CD4-positive, alpha-beta T cell (primary cell): ENCODE measurements around the gene TIMM44. TPM values are rescaled to one million over a fixed set of nuclear protein-coding genes. Genes with fewer than 3 reads are reported as not detected.

Experiments
- ATAC-seq: fragments of 200-7000 bp; cut with Tn5 transposase; one replicate; pipeline ENCODE4 v1.10.0; 2022; ENCODE audit warnings: mild to moderate bottlenecking; ENCODE audit not compliant: poor library complexity
- CTCF ChIA-PET: fragments of 350-600 bp; sonication (Branson Sonifier 250); formaldehyde crosslinking; loops from one replicate; lab custom pipeline; 2021; ENCODE audit warnings: antibody characterized with exemption, inconsistent platforms; lab: Charles Lee
- POLR2A ChIA-PET: fragments of 350-600 bp; sonication (Branson Sonifier 250); formaldehyde crosslinking; loops from one replicate; lab custom pipeline; 2021; ENCODE audit warnings: antibody characterized with exemption, inconsistent platforms; lab: Charles Lee
- DNase-seq, 14 experiments: peaks; one replicate each; pipeline ENCODE4 v3.0.0-alpha.2; 2013 to 2020; ENCODE audit warnings: mixed read lengths in 2 of 14
- H3K27ac ChIP-seq, 2 donors: one replicate each; pipeline versions ENCODE4 v1.5.1 to v1.7.0; 2013; ENCODE audit warnings: low read length in 2 of 2, low read depth in 1 of 2, mild to moderate bottlenecking in 1 of 2
- H3K27me3 ChIP-seq, 2 experiments: 1 replicate in 1 of 2; 2 replicates in 1 of 2; pipeline versions ENCODE4 v1.6.1 to v1.7.0; 2013; ENCODE audit warnings: low read length in 2 of 2, control low read depth in 1 of 2, mild to moderate bottlenecking in 1 of 2, moderate library complexity in 1 of 2; ENCODE audit not compliant: insufficient read depth in 2 of 2, control insufficient read depth in 1 of 2
- H3K36me3 ChIP-seq: one replicate; pipeline ENCODE4 v1.6.1; 2013; ENCODE audit warnings: low read length, control low read depth; ENCODE audit not compliant: insufficient read depth
- H3K4me1 ChIP-seq: one replicate; pipeline ENCODE4 v1.6.1; 2013; ENCODE audit warnings: low read length, control low read depth; ENCODE audit not compliant: insufficient read depth
- H3K4me3 ChIP-seq: one replicate; pipeline ENCODE4 v1.5.1; 2013; ENCODE audit warnings: mild to moderate bottlenecking, low read length, moderate library complexity
- H3K9me3 ChIP-seq, 2 experiments: 1 replicate in 1 of 2; 2 replicates in 1 of 2; pipeline versions ENCODE4 v1.6.1 to v1.7.0; 2013; ENCODE audit warnings: low read length in 2 of 2, mild to moderate bottlenecking in 2 of 2, control low read depth in 1 of 2, moderate library complexity in 1 of 2; ENCODE audit not compliant: control insufficient read depth in 1 of 2, insufficient read depth in 1 of 2
- H3K27ac Mint-ChIP-seq: one replicate; pipeline ENCODE4 v1.8.0; 2020; ENCODE audit warnings: mixed read lengths
- H3K27me3 Mint-ChIP-seq: one replicate; pipeline ENCODE4 v1.8.0; 2021; ENCODE audit warnings: mixed read lengths
- H3K36me3 Mint-ChIP-seq: one replicate; pipeline ENCODE4 v1.8.0; 2021; ENCODE audit warnings: low read depth, mixed read lengths
- H3K4me1 Mint-ChIP-seq: one replicate; pipeline ENCODE4 v1.8.0; 2021; ENCODE audit warnings: low read depth, mixed read lengths
- H3K4me3 Mint-ChIP-seq: one replicate; pipeline ENCODE4 v1.8.0; 2020; ENCODE audit warnings: mild to moderate bottlenecking, mixed read lengths
- H3K9me3 Mint-ChIP-seq: one replicate; pipeline ENCODE4 v1.8.0; 2020; ENCODE audit warnings: mixed read lengths
- intact Hi-C, 2 experiments: fragments of 100-400 bp; cut with DNase I in 1 of 2; cut with micrococcal nuclease in 1 of 2; formaldehyde crosslinking; loops; one replicate each; pipeline versions ENCODE4 v1.15.1 to v1.9.0; 2023 to 2025; cut with DNase I, micrococcal nuclease
- total RNA-seq, 174 experiments: library from RNA in 2 of 174; stranded (reverse) in 2 of 174; gene quantifications; one replicate each; pipeline ENCODE4 v1.2.3 and lab custom pipeline; 2021 to 2026
- TF ChIP-seq, protein P1 (sequence below): fragments of 200-600 bp; IDR thresholded peaks from one replicate; pipeline ENCODE4 v1.8.0; 2022; ENCODE audit warnings: antibody characterized with exemption, mild to moderate bottlenecking

Gene TIMM44
- total RNA-seq, 2 experiments from 2014 or later, result 83.9 to 85.0 TPM

DNA sequence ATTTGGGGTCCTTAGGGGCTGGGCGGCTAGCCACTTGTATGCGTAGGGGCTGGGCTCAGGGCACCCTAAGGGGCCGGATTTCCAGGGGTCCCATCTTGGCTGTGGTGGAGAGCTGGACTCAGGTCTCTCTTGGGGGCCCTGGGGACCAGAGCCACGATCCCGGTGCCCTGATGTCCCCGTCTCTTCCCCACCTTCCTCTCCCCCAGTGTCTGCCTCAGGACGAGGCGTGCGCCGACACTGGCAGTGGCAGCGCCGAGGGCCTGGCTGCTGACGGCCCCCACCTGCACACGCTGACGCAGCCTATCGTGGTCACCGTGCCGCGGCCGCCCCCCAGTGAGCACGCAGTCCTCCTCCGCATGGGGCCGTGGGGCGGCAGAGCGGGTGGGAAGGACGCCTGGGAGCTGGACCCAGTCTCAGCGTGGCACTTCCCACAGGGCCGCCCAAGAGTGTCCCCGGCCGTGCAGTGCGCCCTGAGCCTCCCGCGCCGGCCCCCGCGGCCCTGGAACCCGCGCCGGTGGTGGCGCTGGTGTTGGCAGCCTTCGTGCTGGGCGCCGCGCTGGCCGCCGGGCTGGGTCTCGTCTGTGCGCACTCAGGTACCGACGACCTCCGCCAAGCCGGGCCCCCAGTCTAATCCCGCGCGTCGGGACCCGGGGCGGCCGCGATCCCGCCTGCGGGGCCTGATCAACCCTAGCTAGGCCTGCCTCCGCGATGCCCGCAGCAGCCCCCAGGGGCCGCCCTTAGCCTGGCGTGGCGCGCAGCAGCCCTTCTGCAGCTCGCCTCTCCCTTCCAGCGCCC, 26.0 kb downstream of the TIMM44 start:
- peak in 12 of 14 experiments; percentile 37 to 83 (median 53) for DNase-seq
- Mint-ChIP-seq H3K4me3 (peak overlapping the region; percentile 82), H3K4me1 (peaks cover 34% of the 10 kb centered on the region), H3K27ac (no peak overlapping the region), H3K27me3 (peaks cover 39% of the 10 kb centered on the region), H3K36me3 (peaks cover 24% of the 10 kb centered on the region), H3K9me3 (no peaks in the 10 kb centered on the region)
- ChIA-PET CTCF (interaction anchor here (0.6 to 5.6 kb wide), 7 partner anchors 9 to 970 kb away, joined by 3 to 43 read pairs (median 4); partner anchors contain the start of genes MAP2K7 and TIMM44), POLR2A (interaction anchor here (1.2 to 7.7 kb wide), 6 partner anchors 14 to 237 kb away, joined by 3 to 116 read pairs (median 7); partner anchors contain the start of genes ELAVL1, MAP2K7, TIMM44 and TRAPPC5)
- Histone ChIP-seq H3K27me3 (peaks cover 34 to 35% of the 10 kb centered on the region in 2 experiments), H3K4me1 (peaks cover 61% of the 10 kb centered on the region), H3K27ac (no peak overlapping the region), H3K4me3 (peak overlapping the region; percentile 20), H3K9me3 (peaks cover 0 to 9% of the 10 kb centered on the region in 2 experiments), H3K36me3 (peaks cover 16% of the 10 kb centered on the region)
- TF ChIP-seq, protein P1, sequence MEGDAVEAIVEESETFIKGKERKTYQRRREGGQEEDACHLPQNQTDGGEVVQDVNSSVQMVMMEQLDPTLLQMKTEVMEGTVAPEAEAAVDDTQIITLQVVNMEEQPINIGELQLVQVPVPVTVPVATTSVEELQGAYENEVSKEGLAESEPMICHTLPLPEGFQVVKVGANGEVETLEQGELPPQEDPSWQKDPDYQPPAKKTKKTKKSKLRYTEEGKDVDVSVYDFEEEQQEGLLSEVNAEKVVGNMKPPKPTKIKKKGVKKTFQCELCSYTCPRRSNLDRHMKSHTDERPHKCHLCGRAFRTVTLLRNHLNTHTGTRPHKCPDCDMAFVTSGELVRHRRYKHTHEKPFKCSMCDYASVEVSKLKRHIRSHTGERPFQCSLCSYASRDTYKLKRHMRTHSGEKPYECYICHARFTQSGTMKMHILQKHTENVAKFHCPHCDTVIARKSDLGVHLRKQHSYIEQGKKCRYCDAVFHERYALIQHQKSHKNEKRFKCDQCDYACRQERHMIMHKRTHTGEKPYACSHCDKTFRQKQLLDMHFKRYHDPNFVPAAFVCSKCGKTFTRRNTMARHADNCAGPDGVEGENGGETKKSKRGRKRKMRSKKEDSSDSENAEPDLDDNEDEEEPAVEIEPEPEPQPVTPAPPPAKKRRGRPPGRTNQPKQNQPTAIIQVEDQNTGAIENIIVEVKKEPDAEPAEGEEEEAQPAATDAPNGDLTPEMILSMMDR, result peak; percentile 55
- peak; percentile 7 for ATAC-seq
- intact Hi-C loops, result no loop called here

- intact Hi-C loops, result no loop called here
- H3K4me3 Mint-ChIP-seq, result peak overlapping the region; percentile 82
- no peaks in the 10 kb centered on the region for H3K9me3 Mint-ChIP-seq
- ChIA-PET CTCF (interaction anchor here (0.8 to 2.8 kb wide), 3 partner anchors 12 to 85 kb away, joined by 3 to 22 read pairs (median 4); partner anchors contain the start of gene MAP2K7), POLR2A (interaction anchor here (1.6 to 7.7 kb wide), 5 partner anchors 13 to 236 kb away, joined by 3 to 116 read pairs (median 11); partner anchors contain the start of genes MAP2K7, TIMM44 and TRAPPC5)
- no peak for ATAC-seq
- H3K27me3 ChIP-seq, result peaks cover 34 to 35% of the 10 kb centered on the region in 2 experiments
- peaks cover 15% of the 10 kb centered on the region for H3K36me3 ChIP-seq
- H3K27ac ChIP-seq, result no peak overlapping the region
- peak in 2 of 14 experiments; percentile 27 to 49 for DNase-seq
- peaks cover 55% of the 10 kb centered on the region for H3K4me1 ChIP-seq
- TF ChIP-seq, protein P1, result no peak
- H3K4me3 ChIP-seq, result peak overlapping the region; percentile 20
- peaks cover 34% of the 10 kb centered on the region for H3K4me1 Mint-ChIP-seq
- H3K9me3 ChIP-seq, result peaks cover 0 to 9% of the 10 kb centered on the region in 2 experiments
- peaks cover 39% of the 10 kb centered on the region for H3K27me3 Mint-ChIP-seq
- H3K27ac Mint-ChIP-seq, result no peak overlapping the region
- H3K36me3 Mint-ChIP-seq, result peaks cover 23% of the 10 kb centered on the region
Observed at GRCh38 chr19:7916955-7917266, 26.6 kb downstream of the TIMM44 start.

DNA sequence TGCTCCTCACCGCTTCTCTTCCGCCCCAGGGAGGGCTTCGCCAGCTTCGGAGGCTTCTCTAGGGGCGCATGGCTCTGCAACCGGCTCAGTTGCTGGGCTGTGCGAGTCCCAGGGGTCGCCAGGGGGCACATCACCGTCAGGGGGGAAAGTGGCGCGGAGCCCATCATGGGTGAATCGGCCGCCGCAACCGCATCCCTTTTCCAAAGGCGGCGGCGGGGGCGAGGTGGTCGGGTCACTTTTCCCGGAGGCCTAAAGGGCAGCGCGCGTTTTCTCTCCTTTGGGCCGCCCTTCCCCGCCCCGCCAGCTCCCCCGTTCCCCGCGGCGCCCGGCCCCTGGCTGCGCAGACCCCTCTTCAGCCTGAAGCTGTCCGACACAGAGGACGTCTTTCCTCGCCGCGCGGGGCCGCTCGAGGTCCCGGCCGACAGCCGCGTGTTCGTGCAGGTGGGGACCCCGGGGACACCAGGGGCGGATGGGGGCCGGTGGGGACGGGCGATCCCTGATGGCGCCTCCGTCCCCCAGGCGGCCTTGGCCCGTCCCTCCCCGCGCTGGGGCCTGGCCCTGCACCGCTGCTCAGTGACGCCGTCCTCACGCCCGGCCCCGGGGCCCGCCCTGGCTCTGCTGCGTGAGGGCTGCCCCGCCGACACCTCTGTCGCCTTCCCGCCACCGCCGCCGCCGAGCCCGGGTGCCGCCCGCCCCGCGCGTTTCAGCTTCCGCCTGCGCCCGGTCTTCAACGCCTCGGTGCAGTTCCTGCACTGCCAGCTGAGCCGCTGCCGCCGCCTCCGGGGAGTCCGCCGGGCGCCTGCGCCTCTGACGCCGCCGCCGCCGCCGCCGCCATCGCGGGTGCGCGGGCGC, 27.1 kb downstream of the TIMM44 start:
- peak in 10 of 14 experiments; percentile 27 to 81 (median 48) for DNase-seq
- Mint-ChIP-seq H3K4me3 (no peak overlapping the region), H3K27ac (no peak overlapping the region), H3K9me3 (no peaks in the 10 kb centered on the region), H3K4me1 (peaks cover 32% of the 10 kb centered on the region), H3K27me3 (peaks cover 39% of the 10 kb centered on the region), H3K36me3 (peaks cover 26% of the 10 kb centered on the region)
- Histone ChIP-seq H3K4me3 (peak overlapping the region; percentile 33), H3K27me3 (peaks cover 34 to 35% of the 10 kb centered on the region in 2 experiments), H3K4me1 (peaks cover 49% of the 10 kb centered on the region), H3K36me3 (peaks cover 15% of the 10 kb centered on the region), H3K27ac (no peak overlapping the region), H3K9me3 (peaks cover 0 to 9% of the 10 kb centered on the region in 2 experiments)
- CTCF ChIA-PET, result interaction anchor here (0.7 to 2.8 kb wide), 6 partner anchors 13 to 86 kb away, joined by 3 to 22 read pairs (median 4); partner anchors contain the start of gene MAP2K7
- POLR2A ChIA-PET, result interaction anchor here (0.6 to 7.7 kb wide), 7 partner anchors 13 to 236 kb away, joined by 3 to 116 read pairs (median 4); partner anchors contain the start of genes MAP2K7, TIMM44 and TRAPPC5
- ATAC-seq, result peak; percentile 2
- intact Hi-C loops, result no loop called here
- TF ChIP-seq, protein P1, result no peak
